ENCODE results near the gene KLHL2. TPM values are rescaled to one million over a fixed set of nuclear protein-coding genes. Genes with fewer than 3 reads are reported as not detected.
A peak's percentile ranks its signal among the peaks of the same experiment; 100 is the strongest.

The KLHL2 gene
- total and polyA plus RNA-seq, 9 of the 15 experiments (the other 6 are each of a cell fraction or from before 2014, with no cell fraction given) = 2.5 to 11.3 (median 6.1) TPM

DNA sequence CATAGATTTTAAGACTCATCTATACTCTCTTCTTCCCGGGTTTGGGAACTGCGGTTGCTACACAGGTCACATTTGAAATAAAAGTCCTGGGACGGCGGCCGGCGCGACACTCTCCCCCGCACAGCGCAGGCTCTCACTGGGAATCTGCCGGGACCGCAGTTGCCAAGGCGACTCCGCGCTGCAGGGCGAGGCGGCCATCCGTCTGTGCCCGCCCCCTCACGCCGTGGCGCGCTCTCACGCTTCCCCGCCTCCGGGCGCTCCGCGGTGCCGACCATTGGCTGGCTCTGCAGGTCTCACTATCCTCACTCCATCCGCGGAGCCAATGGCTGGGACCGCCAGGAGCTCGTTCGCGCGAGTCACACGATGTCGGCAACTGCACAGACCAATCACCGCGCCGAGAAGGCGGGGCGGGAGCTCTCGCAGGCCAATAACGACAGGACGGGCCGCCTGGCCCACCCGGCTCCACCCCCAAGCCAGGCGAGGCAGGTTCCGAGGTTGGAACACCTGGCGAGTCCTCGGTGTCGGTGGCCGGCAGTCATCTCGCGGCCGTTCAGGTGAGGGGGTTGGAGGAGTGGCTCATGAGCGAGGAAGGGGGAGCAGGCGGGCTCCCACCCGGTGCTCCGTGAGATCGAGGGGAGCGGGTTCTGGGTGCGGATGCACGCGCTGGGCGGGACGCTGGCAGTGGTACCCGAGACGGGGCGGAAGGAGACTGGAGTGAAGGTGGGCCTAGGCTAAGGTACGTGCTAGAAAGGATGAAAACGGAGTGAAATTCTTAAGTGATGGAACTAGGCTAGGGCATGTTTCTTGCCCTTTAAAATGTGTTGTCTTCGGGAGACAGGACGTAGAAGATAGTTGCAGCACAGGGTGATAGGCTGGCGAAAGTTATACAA, 120.1 kb downstream of the KLHL2 start, which contains the start of gene MSMO1 (continued):
- TF ChIP-seq EHMT2 (IDR thresholded peaks at IDR 0.05) (no peak), NFYB (IDR thresholded peaks at IDR 0.05; ENCODE audit: extremely low read depth, insufficient read length) (peak; percentile 93), YBX1 (IDR thresholded peaks at IDR 0.05) (no peak), TEAD2 (tag; IDR thresholded peaks at IDR 0.05) (no peak), ETS2 (tag; IDR thresholded peaks at IDR 0.05; ENCODE audit: borderline replicate concordance, poor library complexity, severe bottlenecking) (no peak), CXXC5 (CRISPR knock-in tag; IDR thresholded peaks at IDR 0.05) (peak; percentile 87), CHD4 (IDR thresholded peaks at IDR 0.05; ENCODE audit: insufficient read depth, insufficient replicate concordance, low read depth, low read length, poor library complexity, severe bottlenecking) (no peak), ZNF57 (CRISPR knock-in tag; IDR thresholded peaks at IDR 0.05) (no peak), KHSRP (IDR thresholded peaks at IDR 0.05) (no peak; the same call in 1 of the 2 replicates), TFAM (CRISPR knock-in tag; conservative IDR thresholded peaks at IDR 0.05) (no peak), TSHZ1 (CRISPR knock-in tag; IDR thresholded peaks at IDR 0.05) (no peak), ZBTB1 (CRISPR knock-in tag; IDR thresholded peaks at IDR 0.05; ENCODE audit: borderline replicate concordance, low read depth) (no peak), TARDBP (IDR thresholded peaks at IDR 0.05) (no peak), ZBTB2 (IDR thresholded peaks at IDR 0.05) (0 out of 2 replicates have a peak, but pooled peaks have one; percentile 50), LARP7 (IDR thresholded peaks at IDR 0.05) (no peak; the same call in 1 of the 2 replicates), SRSF3 (IDR thresholded peaks at IDR 0.05; ENCODE audit: insufficient read depth, low read length) (no peak)
- TF ChIP-seq, protein P1, sequence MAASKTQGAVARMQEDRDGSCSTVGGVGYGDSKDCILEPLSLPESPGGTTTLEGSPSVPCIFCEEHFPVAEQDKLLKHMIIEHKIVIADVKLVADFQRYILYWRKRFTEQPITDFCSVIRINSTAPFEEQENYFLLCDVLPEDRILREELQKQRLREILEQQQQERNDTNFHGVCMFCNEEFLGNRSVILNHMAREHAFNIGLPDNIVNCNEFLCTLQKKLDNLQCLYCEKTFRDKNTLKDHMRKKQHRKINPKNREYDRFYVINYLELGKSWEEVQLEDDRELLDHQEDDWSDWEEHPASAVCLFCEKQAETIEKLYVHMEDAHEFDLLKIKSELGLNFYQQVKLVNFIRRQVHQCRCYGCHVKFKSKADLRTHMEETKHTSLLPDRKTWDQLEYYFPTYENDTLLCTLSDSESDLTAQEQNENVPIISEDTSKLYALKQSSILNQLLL (CRISPR knock-in tag; IDR thresholded peaks at IDR 0.05; ENCODE audit: borderline replicate concordance) = no peak
- TF ChIP-seq, protein P2, sequence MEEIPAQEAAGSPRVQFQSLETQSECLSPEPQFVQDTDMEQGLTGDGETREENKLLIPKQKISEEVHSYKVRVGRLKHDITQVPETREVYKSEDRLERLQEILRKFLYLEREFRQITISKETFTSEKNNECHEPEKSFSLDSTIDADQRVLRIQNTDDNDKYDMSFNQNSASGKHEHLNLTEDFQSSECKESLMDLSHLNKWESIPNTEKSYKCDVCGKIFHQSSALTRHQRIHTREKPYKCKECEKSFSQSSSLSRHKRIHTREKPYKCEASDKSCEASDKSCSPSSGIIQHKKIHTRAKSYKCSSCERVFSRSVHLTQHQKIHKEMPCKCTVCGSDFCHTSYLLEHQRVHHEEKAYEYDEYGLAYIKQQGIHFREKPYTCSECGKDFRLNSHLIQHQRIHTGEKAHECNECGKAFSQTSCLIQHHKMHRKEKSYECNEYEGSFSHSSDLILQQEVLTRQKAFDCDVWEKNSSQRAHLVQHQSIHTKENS (CRISPR knock-in tag; IDR thresholded peaks at IDR 0.05) = no peak
- TF ChIP-seq, protein P3, sequence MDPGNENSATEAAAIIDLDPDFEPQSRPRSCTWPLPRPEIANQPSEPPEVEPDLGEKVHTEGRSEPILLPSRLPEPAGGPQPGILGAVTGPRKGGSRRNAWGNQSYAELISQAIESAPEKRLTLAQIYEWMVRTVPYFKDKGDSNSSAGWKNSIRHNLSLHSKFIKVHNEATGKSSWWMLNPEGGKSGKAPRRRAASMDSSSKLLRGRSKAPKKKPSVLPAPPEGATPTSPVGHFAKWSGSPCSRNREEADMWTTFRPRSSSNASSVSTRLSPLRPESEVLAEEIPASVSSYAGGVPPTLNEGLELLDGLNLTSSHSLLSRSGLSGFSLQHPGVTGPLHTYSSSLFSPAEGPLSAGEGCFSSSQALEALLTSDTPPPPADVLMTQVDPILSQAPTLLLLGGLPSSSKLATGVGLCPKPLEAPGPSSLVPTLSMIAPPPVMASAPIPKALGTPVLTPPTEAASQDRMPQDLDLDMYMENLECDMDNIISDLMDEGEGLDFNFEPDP (CRISPR knock-in tag; IDR thresholded peaks at IDR 0.05) = no peak
